Epithelial cell of esophagus (primary cell): ENCODE results near the gene CHST8.

Source experiments
- DNase-seq: peaks from one replicate; pipeline ENCODE4 v3.0.0; 2010; ENCODE audit warnings: low read depth
- H3K4me3 ChIP-seq: 2 replicates; pipeline ENCODE4 v1.5.1; 2011; ENCODE audit warnings: mild to moderate bottlenecking, low read length, control low read depth
- TF ChIP-seq, protein P1 (sequence below): IDR thresholded peaks from 2 replicates; pipeline ENCODE4 v1.5.1; 2011; ENCODE audit warnings: low read depth, mild to moderate bottlenecking, low read length, control low read depth, inconsistent platforms; ENCODE audit not compliant: insufficient read depth; ENCODE audit errors: missing control alignments

The CHST8 gene

DNA sequence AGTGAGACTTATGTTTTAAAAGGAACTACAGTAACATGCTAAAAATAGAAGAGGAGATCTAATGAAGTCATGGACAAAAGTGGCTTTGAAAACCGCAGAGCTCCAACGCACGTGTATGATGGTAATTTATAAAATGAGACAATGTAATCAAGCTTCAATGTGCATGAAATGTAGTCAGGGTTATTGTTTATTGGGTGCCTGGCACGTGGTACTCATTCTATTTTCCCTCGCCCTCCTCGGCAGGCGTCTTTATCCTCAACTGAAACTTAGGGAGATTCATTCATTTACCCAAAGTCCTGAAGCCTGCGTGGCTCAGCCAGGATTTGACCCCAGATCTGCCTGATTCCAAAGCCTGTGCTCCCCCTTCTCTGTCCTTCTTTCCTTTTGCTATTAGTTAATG is 79.8 kb downstream of the CHST8 start:
- no peak for DNase-seq
- no peak overlapping the region for H3K4me3 ChIP-seq
- TF ChIP-seq, protein P1, sequence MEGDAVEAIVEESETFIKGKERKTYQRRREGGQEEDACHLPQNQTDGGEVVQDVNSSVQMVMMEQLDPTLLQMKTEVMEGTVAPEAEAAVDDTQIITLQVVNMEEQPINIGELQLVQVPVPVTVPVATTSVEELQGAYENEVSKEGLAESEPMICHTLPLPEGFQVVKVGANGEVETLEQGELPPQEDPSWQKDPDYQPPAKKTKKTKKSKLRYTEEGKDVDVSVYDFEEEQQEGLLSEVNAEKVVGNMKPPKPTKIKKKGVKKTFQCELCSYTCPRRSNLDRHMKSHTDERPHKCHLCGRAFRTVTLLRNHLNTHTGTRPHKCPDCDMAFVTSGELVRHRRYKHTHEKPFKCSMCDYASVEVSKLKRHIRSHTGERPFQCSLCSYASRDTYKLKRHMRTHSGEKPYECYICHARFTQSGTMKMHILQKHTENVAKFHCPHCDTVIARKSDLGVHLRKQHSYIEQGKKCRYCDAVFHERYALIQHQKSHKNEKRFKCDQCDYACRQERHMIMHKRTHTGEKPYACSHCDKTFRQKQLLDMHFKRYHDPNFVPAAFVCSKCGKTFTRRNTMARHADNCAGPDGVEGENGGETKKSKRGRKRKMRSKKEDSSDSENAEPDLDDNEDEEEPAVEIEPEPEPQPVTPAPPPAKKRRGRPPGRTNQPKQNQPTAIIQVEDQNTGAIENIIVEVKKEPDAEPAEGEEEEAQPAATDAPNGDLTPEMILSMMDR: no peak

DNA sequence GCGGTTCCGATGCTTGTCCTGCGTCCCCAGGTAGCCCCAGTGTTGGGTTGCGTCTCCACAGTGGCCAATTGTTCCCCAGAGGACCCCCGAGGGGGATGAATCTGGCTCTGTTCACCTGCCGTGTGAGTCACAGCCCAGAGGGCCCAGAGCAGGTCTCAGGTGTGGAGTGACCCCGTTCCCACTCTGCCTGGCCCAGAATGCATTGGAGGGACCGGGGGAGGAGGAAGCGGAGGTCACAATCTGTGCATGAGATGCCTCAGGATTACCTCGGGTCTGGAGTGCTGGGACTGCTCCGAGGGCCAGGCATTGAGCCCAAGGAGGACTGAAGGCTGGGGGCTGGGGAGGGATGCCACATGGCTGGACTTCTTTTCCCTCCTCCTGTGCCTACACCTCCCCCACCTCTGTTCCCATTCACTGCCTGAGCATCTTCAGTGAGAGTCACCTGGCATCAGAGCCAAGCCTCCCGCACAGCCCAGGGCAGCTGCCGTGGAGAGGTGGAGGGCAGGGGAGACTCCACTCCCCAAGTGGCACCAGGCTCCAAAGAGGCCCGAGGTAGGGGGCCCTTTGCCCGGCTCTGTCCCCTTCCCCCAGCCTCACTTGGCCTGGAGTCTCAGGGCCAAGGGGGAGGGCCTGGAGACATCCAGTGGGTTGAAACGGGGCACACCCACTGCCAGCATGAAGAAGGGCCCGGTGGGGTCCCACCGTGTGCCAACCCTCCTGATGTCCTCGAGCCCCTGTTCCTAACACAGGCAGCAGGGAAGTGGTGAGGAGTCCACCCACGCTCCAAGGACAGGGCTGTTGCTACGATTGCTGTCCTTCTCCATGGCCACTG is 81.1 kb downstream of the CHST8 start:
- no peak overlapping the region for H3K4me3 ChIP-seq
- TF ChIP-seq, protein P1: no peak
- DNase-seq: no peak

DNA sequence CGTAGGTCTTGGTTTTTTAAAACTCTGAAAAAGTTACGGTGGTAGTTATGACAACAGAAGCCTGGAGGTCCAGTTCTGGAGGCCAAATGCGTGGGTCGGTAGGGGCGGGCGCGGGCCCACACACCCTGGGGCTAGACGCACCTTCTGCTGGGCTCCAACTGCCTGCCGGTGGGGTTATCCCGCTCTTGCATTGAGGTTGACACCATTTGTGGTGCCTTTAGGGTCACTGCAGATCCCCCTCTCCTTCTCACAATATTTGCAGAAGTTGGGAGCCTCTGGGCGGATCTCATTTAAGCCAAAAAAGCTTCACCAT is 81.6 kb downstream of the CHST8 start:
- TF ChIP-seq, protein P1: no peak
- no peak for DNase-seq
- H3K4me3 ChIP-seq: no peak overlapping the region

DNA sequence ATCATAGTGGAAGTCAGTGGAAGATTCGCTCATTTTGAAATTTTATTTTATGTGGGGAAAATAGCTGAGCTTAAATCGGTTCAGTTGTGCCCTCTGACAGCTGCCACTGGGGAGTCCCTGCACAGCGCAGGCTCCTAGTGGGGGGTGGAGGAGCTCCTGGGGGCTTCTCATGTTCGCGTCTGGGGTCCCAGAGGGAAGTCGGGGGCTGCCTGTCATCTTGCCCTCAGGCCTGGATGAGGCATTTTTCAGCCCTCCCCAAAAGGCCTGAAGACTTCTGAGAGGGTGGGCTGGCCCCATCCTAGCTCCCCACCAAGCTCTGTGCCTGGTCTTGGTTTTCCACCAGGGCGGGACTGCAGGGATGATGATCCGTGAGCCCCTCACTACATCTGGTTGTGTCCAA is 82.1 kb downstream of the CHST8 start:
- TF ChIP-seq, protein P1: no peak
- no peak for DNase-seq
- H3K4me3 ChIP-seq: no peak overlapping the region

DNA sequence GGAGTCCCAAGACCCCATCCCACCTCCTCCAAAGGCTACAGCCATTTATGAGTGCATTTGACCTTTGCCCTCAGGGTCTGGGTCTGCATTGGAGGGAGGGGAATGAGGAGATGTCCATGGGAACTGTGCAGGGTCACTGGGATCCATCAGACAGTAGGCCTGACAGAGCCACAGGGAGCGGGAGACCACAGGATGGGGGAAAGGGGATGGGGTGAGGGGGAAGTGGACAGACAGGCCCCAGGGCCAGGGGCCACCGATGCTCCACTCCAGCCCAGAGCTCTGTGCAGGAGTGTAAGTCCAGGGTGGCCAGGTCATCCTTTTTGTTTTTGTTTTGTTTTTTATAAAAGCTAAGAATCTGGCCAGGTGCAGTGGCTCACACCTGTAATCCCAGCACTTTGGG is 82.5 kb downstream of the CHST8 start:
- TF ChIP-seq, protein P1: no peak
- H3K4me3 ChIP-seq: no peak overlapping the region
- no peak for DNase-seq

DNA sequence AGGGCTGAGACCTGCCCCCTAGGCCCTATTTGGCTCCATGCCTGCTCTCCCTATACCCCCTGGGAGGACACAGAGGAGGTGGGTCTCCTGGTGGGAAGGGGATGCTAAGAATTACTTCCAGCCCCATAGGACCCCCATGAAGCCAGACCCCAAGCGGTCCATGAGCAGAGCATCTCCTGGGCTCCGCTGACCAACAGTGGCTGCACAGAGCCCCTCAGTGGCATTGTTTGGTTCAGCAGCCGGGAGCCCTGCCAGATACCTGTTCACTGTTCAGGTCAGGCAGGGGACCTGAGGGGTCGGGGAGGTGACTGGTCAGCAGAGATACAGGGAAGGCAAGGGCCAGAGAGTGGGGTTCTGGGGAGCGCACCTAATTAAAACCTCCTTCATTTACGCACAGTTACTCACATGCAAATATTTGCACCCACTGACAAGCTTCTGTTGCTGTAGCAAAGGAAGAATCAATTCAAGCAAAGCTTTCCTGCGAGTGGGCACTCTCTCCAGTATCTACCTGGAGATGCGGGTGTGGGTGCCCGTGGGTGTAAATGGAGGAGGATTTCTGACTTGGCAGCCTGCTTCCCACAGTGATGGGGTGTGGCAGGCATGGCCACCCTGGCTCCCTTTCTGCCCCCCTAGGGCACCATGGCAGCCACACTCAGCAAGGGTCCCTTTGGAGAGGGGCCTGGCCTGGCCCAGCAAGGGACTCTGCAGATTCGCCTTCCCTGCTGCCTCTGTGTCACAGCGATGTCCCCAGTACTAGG is 83.5 kb downstream of the CHST8 start:
- no peak for DNase-seq
- TF ChIP-seq, protein P1: no peak
- H3K4me3 ChIP-seq: no peak overlapping the region
